SK-N-SH (cell line): ENCODE measurements around the gene IGFBP3.

Experiments used
- CTCF ChIP-seq: fragments of 200-600 bp; sonication (generic); IDR thresholded peaks from 2 replicates; pipeline ENCODE4 v1.6.1; 2017; ENCODE audit warnings: antibody characterized with exemption, mild to moderate bottlenecking, moderate library complexity
- FOXM1 ChIP-seq: IDR thresholded peaks from 2 replicates; pipeline ENCODE4 v1.4.0; 2012; ENCODE audit warnings: low read depth, mild to moderate bottlenecking
- GABPA ChIP-seq: IDR thresholded peaks from 2 replicates; pipeline ENCODE4 v1.4.0; 2012; ENCODE audit warnings: low read depth, mild to moderate bottlenecking
- POLR2AphosphoS5 ChIP-seq: IDR thresholded peaks from 2 replicates; pipeline ENCODE4 v1.6.1; 2012; ENCODE audit warnings: low read depth, low read length
- RFX5 ChIP-seq: IDR thresholded peaks from 2 replicates; pipeline ENCODE4 v1.6.1; 2012; ENCODE audit warnings: mild to moderate bottlenecking, improper control_type of control experiment, low read length
- TAF1 ChIP-seq: IDR thresholded peaks from 2 replicates; pipeline ENCODE4 v1.6.1; 2012; ENCODE audit warnings: low read depth, mild to moderate bottlenecking, low read length, moderate library complexity, borderline replicate concordance
- TEAD4 ChIP-seq: IDR thresholded peaks from 2 replicates; pipeline ENCODE4 v1.4.0; 2012; ENCODE audit warnings: mild to moderate bottlenecking, borderline replicate concordance; ENCODE audit not compliant: insufficient read depth
- USF2 ChIP-seq: fragments of 150-350 bp; IDR thresholded peaks from 2 replicates; pipeline ENCODE4 v1.6.1; 2017; ENCODE audit warnings: antibody characterized with exemption, low read length, low read depth, borderline replicate concordance
- YY1 ChIP-seq: IDR thresholded peaks from 2 replicates; pipeline ENCODE4 v1.4.0; 2012; ENCODE audit warnings: low read depth, mild to moderate bottlenecking
- TF ChIP-seq, protein P1 (sequence below): IDR thresholded peaks from 2 replicates; pipeline ENCODE4 v1.4.0; 2012; ENCODE audit warnings: low read depth

DNA sequence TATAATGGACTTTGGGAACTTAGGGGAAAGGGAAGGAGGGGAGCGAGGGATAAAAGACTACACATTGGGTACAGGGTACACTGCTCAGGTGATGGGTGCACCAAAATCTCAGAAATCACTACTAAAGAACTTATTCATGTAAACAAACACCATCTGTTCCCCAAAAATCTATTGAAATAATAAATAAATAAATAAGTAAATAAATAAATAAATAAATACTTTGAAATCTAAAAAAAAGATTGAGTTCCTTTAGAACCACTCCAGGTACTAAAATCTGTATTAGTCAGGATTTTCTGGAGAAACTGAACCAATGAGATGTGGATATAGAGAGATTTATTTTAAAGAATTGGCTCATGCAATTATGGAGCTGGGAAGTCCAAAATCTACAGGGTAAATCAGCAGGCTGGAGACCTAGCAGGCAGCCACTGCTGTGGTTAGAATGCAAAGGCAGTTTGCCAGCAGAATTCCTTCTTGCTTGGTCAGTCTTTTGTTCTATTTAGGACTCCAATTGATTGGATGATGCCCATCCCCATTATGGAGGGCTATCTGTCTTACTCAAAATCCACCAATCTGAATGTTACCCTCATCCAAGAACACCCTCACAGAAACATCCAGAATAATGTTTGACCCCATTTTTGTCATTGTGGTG is 23.9 kb downstream of the IGFBP3 start:
- TF ChIP-seq POLR2AphosphoS5: no peak
- no peak for TF ChIP-seq CTCF
- no peak for TF ChIP-seq FOXM1
- no peak for TF ChIP-seq TAF1
- no peak for TF ChIP-seq TEAD4
- no peak for TF ChIP-seq RFX5
- TF ChIP-seq YY1: no peak
- no peak for TF ChIP-seq USF2
- TF ChIP-seq GABPA: no peak
- TF ChIP-seq, protein P1, sequence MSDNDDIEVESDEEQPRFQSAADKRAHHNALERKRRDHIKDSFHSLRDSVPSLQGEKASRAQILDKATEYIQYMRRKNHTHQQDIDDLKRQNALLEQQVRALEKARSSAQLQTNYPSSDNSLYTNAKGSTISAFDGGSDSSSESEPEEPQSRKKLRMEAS: no peak
